Measurements from ENCODE around the gene ACOT2.
A peak's percentile ranks its signal among the peaks of the same experiment; 100 is the strongest.
"Not testable (repeated sequence)": the region's sequence is repeated elsewhere in the genome, so short reads cannot be mapped to it uniquely, and the experiment has no call there.

The ACOT2 gene

DNA sequence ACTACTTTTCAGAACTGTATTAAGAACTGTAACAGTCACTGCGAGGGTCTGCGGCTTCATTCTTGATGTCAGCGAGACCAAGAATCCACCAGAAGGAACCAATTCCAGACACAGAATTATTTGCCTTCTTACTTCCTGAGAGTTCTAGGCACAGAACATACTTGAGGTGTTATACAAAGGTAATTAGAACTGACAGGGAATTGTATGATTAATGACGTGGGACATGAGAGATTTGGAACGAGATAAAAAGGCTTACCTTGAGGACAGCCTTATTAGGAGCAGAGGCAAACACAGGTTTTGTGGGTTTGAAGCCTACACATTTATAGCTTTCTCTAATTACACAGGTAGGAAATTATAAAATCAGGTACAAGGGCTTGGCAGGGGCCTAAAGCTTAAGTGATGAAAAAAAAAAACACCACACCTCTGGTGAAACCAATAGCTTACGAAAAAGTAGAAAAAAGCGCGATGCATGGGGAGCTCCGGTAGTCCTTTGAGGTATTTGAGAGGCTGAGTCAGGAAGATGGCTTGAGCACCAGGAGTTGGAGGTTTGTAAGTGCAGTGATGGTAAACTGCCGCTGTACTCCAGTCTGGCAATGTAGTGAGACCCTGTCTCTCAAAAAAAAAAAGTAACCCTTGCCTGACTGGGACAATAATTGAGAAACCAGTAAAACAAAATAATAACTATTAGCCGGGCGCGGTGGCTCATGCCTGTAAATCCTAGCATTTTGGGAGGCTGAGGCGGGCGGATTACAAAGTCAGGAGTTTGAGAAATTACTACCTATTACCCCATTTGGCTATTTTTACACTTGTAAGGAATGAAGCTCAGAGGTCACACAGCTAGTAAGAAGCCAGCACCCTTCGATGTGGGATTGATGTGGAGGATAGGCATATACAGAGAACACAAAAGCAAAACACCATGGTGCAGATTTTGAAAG lies 795 bp upstream of the ACOT2 start:
- DNase-seq (ENCODE audit: low read depth in 2 of 3, low spot score in 1 of 3) = peak in 1 of 3 donors; percentile 11

- not testable (repeated sequence) for DNase-seq (ENCODE audit: low read depth in 2 of 3, low spot score in 1 of 3)
Observed at GRCh38 chr14:73568886-73569184, 178 bp upstream of the ACOT2 start.

- DNase-seq (ENCODE audit: low read depth in 2 of 3, low spot score in 1 of 3) = peak; percentile 45 to 60 (median 52)
Observed at GRCh38 chr14:73570913-73571312, 1.9 kb downstream of the ACOT2 start.

GRCh38 chr14:73573034-73573433 lies 4.0 kb downstream of the ACOT2 start:
- DNase-seq (ENCODE audit: low read depth in 2 of 3, low spot score in 1 of 3) = not testable (repeated sequence)

GRCh38 chr14:73573740-73574139 lies 4.7 kb downstream of the ACOT2 start:
- not testable (repeated sequence) for DNase-seq (ENCODE audit: low read depth in 2 of 3, low spot score in 1 of 3)

- not testable (repeated sequence) for DNase-seq (ENCODE audit: low read depth in 2 of 3, low spot score in 1 of 3)
Observed at GRCh38 chr14:73574251-73574650, 5.2 kb downstream of the ACOT2 start.

GRCh38 chr14:73576391-73576790 lies 7.4 kb downstream of the ACOT2 start:
- DNase-seq (ENCODE audit: low read depth in 2 of 3, low spot score in 1 of 3) = no peak

- not testable (repeated sequence) for DNase-seq (ENCODE audit: low read depth in 2 of 3, low spot score in 1 of 3)
Observed at GRCh38 chr14:73577214-73577613, 8.2 kb downstream of the ACOT2 start.

GRCh38 chr14:73582102-73582979 lies 13.3 kb downstream of the ACOT2 start:
- DNase-seq (ENCODE audit: low read depth in 2 of 3, low spot score in 1 of 3) = not testable (repeated sequence)

DNA sequence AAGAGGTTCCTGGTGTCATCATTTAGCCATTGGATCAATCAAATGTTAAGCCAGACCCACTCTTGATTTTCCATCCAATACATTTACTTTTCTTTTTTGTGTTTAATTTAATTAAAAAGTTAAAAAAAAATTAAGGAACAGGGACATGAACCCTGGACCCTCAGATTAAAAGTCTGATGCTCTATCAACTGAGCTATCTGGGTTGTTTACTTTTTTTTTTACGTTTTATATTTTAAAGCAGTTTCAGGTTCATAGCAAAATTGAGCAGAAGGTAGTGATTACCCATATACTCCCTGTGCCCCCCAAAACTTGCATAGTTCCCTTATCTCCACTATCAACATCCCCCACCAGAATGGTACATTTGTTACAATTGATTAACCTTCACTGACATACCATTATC lies 19.7 kb downstream of the ACOT2 start:
- no peak for DNase-seq (ENCODE audit: low read depth in 2 of 3, low spot score in 1 of 3)

- no peak for DNase-seq (ENCODE audit: low read depth in 2 of 3, low spot score in 1 of 3)
Observed at GRCh38 chr14:73589116-73589515, 20.1 kb downstream of the ACOT2 start.

DNA sequence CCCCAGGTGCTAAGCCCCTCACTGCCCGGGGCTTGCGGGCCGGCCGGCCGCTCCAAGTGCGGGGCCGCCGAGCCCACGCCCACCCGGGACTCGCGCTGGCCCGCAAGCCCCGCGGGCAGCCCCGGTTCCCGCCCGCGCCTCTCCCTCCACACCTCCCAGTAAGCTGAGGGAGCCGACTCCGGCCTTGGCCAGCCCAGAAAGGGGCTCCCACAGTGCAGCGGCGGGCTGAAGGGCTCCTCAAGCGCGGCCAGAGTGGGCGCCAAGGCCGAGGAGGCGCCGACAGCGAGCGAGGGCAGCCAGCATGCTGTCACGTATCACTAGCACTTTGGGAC lies 21.6 kb downstream of the ACOT2 start:
- not testable (repeated sequence) for DNase-seq (ENCODE audit: low read depth in 2 of 3, low spot score in 1 of 3)

DNA sequence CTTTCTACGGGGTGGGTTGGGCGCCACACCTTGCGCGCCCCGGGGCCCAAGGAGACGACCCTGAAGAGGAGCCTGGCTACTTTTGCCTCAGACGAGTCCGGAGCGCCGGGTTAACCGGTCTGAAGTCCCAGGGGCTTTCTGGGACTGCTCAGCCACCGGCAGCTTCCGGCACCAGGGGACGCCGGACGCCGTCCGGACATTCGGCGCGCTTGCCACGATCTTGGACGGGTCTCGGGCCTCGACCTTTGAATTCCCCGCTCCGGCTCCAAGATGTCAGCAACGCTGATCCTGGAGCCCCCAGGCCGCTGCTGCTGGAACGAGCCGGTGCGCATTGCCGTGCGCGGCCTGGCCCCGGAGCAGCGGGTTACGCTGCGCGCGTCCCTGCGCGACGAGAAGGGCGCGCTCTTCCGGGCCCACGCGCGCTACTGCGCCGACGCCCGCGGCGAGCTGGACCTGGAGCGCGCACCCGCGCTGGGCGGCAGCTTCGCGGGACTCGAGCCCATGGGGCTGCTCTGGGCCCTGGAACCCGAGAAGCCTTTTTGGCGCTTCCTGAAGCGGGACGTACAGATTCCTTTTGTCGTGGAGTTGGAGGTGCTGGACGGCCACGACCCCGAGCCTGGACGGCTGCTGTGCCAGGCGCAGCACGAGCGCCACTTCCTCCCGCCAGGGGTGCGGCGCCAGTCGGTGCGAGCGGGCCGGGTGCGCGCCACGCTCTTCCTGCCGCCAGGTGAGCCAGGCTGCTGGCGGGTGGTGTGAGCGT lies 22.9 kb downstream of the ACOT2 start, which contains the start of gene ACOT4:
Gene ACOT4, plus strand, starts transcription at position 184 of the 760 bp plus-strand sequence. Its CDS starts 87 bp downstream, at position 271.
- DNase-seq (ENCODE audit: low read depth in 2 of 3, low spot score in 1 of 3) = peak in 2 of 3 donors; percentile 14 to 36

GRCh38 chr14:73594491-73594890 lies 25.5 kb downstream of the ACOT2 start:
- DNase-seq (ENCODE audit: low read depth in 2 of 3, low spot score in 1 of 3) = no peak

- no peak for DNase-seq (ENCODE audit: low read depth in 2 of 3, low spot score in 1 of 3)
Observed at GRCh38 chr14:73599499-73599898, 30.5 kb downstream of the ACOT2 start.

DNA sequence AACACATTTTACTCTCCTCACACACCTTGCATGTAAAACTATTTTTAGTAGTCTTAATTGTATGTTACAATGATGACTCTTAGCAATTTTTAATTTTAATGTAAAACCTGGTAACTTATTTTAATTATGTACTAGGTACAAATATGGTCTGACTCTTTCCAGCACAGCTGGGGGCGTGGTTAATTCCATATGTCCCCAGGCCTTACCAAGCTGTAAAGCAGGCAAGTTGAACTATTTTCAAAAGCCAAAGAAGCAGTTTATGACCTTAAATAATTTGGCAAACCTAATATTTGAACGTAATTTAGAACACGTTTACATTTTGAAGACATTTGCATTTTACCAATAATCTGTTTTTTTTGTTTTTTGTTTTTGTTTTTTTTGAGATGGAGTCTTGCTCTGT lies 34.0 kb downstream of the ACOT2 start:
- DNase-seq (ENCODE audit: low read depth in 2 of 3, low spot score in 1 of 3) = no peak

DNA sequence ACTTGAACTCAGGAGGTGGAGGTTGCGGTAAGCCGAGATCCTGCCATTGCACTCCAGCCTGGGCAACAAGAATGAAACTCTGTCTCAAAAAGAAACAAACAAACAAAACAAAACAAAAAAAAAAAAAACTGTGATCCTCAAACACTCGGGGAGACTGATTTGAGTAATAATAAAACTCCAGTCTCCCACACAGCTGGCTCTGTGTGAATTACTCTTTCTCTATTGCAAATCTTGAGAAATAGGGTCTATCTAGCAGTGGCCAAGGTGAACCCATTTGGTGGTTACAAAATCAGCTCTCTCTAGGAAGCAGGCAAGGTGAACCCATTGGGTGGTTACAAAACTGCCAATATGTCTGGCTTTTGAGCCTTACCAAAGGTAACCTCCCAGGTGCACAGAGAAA lies 37.3 kb downstream of the ACOT2 start:
- no peak for DNase-seq (ENCODE audit: low read depth in 2 of 3, low spot score in 1 of 3)

DNA sequence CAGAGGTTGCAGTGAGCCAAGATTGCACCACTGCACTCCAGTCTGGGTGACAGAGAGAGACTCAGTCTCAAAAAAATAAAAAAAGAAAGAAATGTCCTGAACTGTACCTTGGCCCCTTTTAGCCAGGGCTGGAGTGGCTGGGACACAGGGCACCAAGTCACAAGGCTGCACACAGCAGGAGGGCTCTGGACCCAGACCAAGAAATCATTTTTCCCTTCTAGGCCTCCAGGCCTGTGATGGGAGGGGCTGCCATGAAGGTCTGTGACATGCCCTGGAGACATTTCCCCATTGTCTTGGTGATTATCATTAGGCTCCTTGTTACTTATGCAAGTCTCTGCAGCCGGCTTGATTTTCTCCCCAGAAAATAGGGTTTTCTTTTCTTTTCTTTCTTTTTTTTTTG lies 38.2 kb downstream of the ACOT2 start:
- no peak for DNase-seq (ENCODE audit: low read depth in 2 of 3, low spot score in 1 of 3)

DNA sequence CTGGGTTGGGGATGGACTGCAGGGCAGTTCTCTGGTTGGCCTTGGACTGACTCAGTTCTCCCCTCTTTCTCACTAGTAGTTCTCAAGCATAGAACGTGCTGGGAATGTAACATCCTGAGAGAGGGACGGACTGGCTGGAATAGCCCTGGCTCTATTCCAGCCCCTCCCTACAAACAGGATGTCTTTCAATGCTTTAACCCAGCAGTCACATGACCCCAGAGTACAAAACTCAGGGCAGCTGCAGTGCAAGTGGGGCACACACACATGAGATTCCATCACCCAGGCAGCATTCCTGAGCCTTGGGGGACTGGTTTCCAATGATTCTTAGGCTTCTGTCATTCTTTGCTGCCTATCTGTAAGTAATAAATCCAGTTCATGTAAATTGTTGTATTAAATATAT lies 41.7 kb downstream of the ACOT2 start:
- DNase-seq (ENCODE audit: low read depth in 2 of 3, low spot score in 1 of 3) = no peak

- DNase-seq (ENCODE audit: low read depth in 2 of 3, low spot score in 1 of 3) = peak; percentile 50 to 63 (median 52)
Observed at GRCh38 chr14:73612339-73613045, 43.5 kb downstream of the ACOT2 start, which contains the start of gene ACOT6. Gene ACOT6, plus strand, starts transcription at chr14:73612517. Its CDS starts 55 bp downstream, at chr14:73612572.

DNA sequence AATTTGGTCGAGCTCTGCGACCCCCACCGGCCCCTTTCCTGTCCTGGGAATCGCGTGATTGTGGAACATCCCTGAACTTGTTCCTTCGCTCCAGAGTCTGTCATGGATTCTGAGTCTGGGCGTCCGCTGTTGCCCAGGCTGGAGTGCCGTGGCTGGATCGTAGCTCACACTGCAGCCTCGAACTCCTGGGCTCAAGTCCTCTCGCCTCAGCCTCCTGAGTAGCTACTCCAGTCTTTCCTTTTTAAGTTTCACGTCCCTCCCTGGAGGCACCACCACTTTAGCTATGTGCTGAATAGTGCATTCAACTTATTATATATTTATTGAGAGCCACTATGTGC lies 44.0 kb downstream of the ACOT2 start:
- DNase-seq (ENCODE audit: low read depth in 2 of 3, low spot score in 1 of 3) = no peak
